H9 (cell line): Measurements from ENCODE around the gene SDK2. TPM values are rescaled to one million over a fixed set of nuclear protein-coding genes. Genes with fewer than 3 reads are reported as not detected.

Experiments
- DNase-seq: peaks from one replicate; pipeline ENCODE4 v3.0.0-alpha.2; 2017
- H2AFZ ChIP-seq: one replicate; pipeline ENCODE4 v1.6.1; 2013; ENCODE audit warnings: mild to moderate bottlenecking, low read length, control low read depth, moderate library complexity
- H2AK5ac ChIP-seq: 2 replicates; pipeline ENCODE4 v1.6.1; 2013; ENCODE audit warnings: low read length, control low read depth, mixed read lengths; ENCODE audit not compliant: insufficient read length
- H2BK120ac ChIP-seq: one replicate; pipeline ENCODE4 v1.6.1; 2013; ENCODE audit warnings: low read depth, mild to moderate bottlenecking, low read length, control low read depth, inconsistent platforms; ENCODE audit not compliant: poor library complexity, severe bottlenecking
- H2BK12ac ChIP-seq: 2 replicates; pipeline ENCODE4 v1.6.1; 2013; ENCODE audit warnings: low read length, control low read depth, mixed read lengths, low read depth; ENCODE audit not compliant: insufficient read length
- H2BK15ac ChIP-seq: 2 replicates; pipeline ENCODE4 v1.6.1; 2013; ENCODE audit warnings: low read depth, low read length, control low read depth
- H2BK20ac ChIP-seq: one replicate; pipeline ENCODE4 v1.6.1; 2013; ENCODE audit warnings: low read depth, mild to moderate bottlenecking, low read length, control low read depth, inconsistent platforms; ENCODE audit not compliant: poor library complexity, severe bottlenecking
- H2BK5ac ChIP-seq: 2 replicates; pipeline ENCODE4 v1.6.1; 2013; ENCODE audit warnings: low read length, control low read depth, mixed read lengths; ENCODE audit not compliant: insufficient read length
- H3K14ac ChIP-seq: 2 replicates; pipeline ENCODE4 v1.6.1; 2013; ENCODE audit warnings: low read length, control low read depth; ENCODE audit not compliant: insufficient read depth
- H3K18ac ChIP-seq: 2 replicates; pipeline ENCODE4 v1.6.1; 2013; ENCODE audit warnings: low read depth, mild to moderate bottlenecking, mixed read lengths, low read length, control low read depth; ENCODE audit not compliant: insufficient read length
- H3K23ac ChIP-seq: 2 replicates; pipeline ENCODE4 v1.6.1; 2013; ENCODE audit warnings: low read length, control low read depth, mixed read lengths, low read depth; ENCODE audit not compliant: insufficient read length
- H3K23me2 ChIP-seq: 2 replicates; pipeline ENCODE4 v1.6.1; 2013; ENCODE audit warnings: low read depth, mild to moderate bottlenecking, mixed read lengths, low read length, control low read depth; ENCODE audit not compliant: insufficient read length, poor library complexity, severe bottlenecking
- H3K27ac ChIP-seq: 2 replicates; pipeline ENCODE4 v1.5.1; 2013; ENCODE audit warnings: low read length, control low read depth, mixed read lengths, low read depth; ENCODE audit not compliant: insufficient read length
- H3K27me3 ChIP-seq: 2 replicates; pipeline ENCODE4 v1.6.1; 2013; ENCODE audit warnings: low read length, control low read depth, inconsistent platforms; ENCODE audit not compliant: insufficient read depth
- H3K4ac ChIP-seq: 2 replicates; pipeline ENCODE4 v1.6.1; 2013; ENCODE audit warnings: low read depth, mild to moderate bottlenecking, control low read depth, inconsistent platforms, low read length, moderate library complexity
- H3K4me1 ChIP-seq: 2 replicates; pipeline ENCODE4 v1.6.1; 2013; ENCODE audit warnings: low read length, control low read depth, inconsistent platforms; ENCODE audit not compliant: insufficient read depth
- H3K4me2 ChIP-seq: 2 replicates; pipeline ENCODE4 v1.6.1; 2013; ENCODE audit warnings: low read length, control low read depth, mixed read lengths; ENCODE audit not compliant: insufficient read length, insufficient read depth
- H3K56ac ChIP-seq: 2 replicates; pipeline ENCODE4 v1.6.1; 2013; ENCODE audit warnings: low read depth, mild to moderate bottlenecking, mixed read lengths, low read length, control low read depth; ENCODE audit not compliant: insufficient read length
- H3K79me1 ChIP-seq: 2 replicates; pipeline ENCODE4 v1.6.1; 2013; ENCODE audit warnings: low read depth, mild to moderate bottlenecking, moderate library complexity, low read length, control low read depth, inconsistent platforms; ENCODE audit not compliant: insufficient read depth, poor library complexity, severe bottlenecking
- H3K79me2 ChIP-seq: 2 replicates; pipeline ENCODE4 v1.6.1; 2013; ENCODE audit warnings: low read length, control low read depth, inconsistent platforms; ENCODE audit not compliant: insufficient read depth
- H3K9ac ChIP-seq: 2 replicates; pipeline ENCODE4 v1.6.1; 2013; ENCODE audit warnings: low read length, control low read depth, mixed read lengths; ENCODE audit not compliant: insufficient read length; ENCODE audit errors: extremely low read depth
- H3K9me3 ChIP-seq: one replicate; pipeline ENCODE4 v1.6.1; 2013; ENCODE audit warnings: low read depth, low read length, inconsistent platforms; ENCODE audit not compliant: control insufficient read depth
- H3T11ph ChIP-seq: one replicate; pipeline ENCODE4 v1.6.1; 2013; ENCODE audit warnings: mild to moderate bottlenecking, low read length, control low read depth, inconsistent platforms
- H4K20me1 ChIP-seq: one replicate; pipeline ENCODE4 v1.6.1; 2013; ENCODE audit not compliant: control insufficient read depth, insufficient read length, insufficient read depth
- H4K5ac ChIP-seq: 2 replicates; pipeline ENCODE4 v1.6.1; 2013; ENCODE audit warnings: low read depth, mild to moderate bottlenecking, mixed read lengths, low read length, control low read depth; ENCODE audit not compliant: insufficient read length
- H4K8ac ChIP-seq: replicated peaks from 2 replicates; pipeline ENCODE4 v1.6.1; 2013; ENCODE audit warnings: low read length, control low read depth, mixed read lengths, low read depth; ENCODE audit not compliant: insufficient read length
- H4K91ac ChIP-seq: 2 replicates; pipeline ENCODE4 v1.6.1; 2013; ENCODE audit warnings: low read depth, mild to moderate bottlenecking, moderate library complexity, mixed read lengths, low read length, control low read depth; ENCODE audit not compliant: insufficient read length
- H3K27ac Mint-ChIP-seq, 3 experiments: 2 replicates in 2 of 3; 3 replicates in 1 of 3; pipeline ENCODE4 v1.8.0; 2020 to 2021; ENCODE audit warnings: mixed read lengths in 3 of 3, mild to moderate bottlenecking in 1 of 3, moderate library complexity in 1 of 3
- H3K27me3 Mint-ChIP-seq: 2 replicates; pipeline ENCODE4 v1.8.0; 2021; ENCODE audit warnings: low read depth, mild to moderate bottlenecking, moderate library complexity, mixed read lengths
- H3K36me3 Mint-ChIP-seq, 3 experiments: 2 replicates in 2 of 3; 3 replicates in 1 of 3; pipeline ENCODE4 v1.8.0; 2020 to 2021; ENCODE audit warnings: low read depth in 3 of 3, mixed read lengths in 3 of 3; ENCODE audit not compliant: insufficient read depth in 1 of 3
- H3K4me1 Mint-ChIP-seq, 2 experiments: 2 replicates each; pipeline ENCODE4 v1.8.0; 2020; ENCODE audit warnings: mixed read lengths in 2 of 2
- H3K4me3 Mint-ChIP-seq, 2 experiments: 2 replicates in 1 of 2; 3 replicates in 1 of 2; pipeline ENCODE4 v1.8.0; 2020 to 2021; ENCODE audit warnings: mild to moderate bottlenecking in 2 of 2, mixed read lengths in 2 of 2, moderate library complexity in 1 of 2
- H3K9me3 Mint-ChIP-seq, 2 experiments: 2 replicates in 1 of 2; 3 replicates in 1 of 2; pipeline ENCODE4 v1.8.0; 2020; ENCODE audit warnings: mild to moderate bottlenecking in 2 of 2, mixed read lengths in 2 of 2, moderate library complexity in 1 of 2
- CTCF ChIP-seq: fragments of 200-600 bp; sonication (generic); conservative IDR thresholded peaks from 3 replicates; pipeline ENCODE4 v1.8.0; 2021; ENCODE audit warnings: antibody characterized with exemption, mild to moderate bottlenecking
- WGBS: extraction: QIAGEN DNeasy Blood & Tissue Kit; methylation state at CpG from one replicate; pipeline ENCODE4 v1.1.7; 2013; ENCODE audit warnings: missing lambda C conversion rate, low lambda C conversion rate, mixed read lengths; ENCODE audit not compliant: insufficient read length; ENCODE audit errors: extremely low coverage; 5-methylcytosine and 5-hydroxymethylcytosine counted together
- total RNA-seq: library from RNA; stranded (reverse); gene quantifications from 2 replicates; pipeline ENCODE4 v1.2.1, GENCODE V29; 2021

The SDK2 gene
- total RNA-seq, 1 experiment from 2014 or later = 9.1 TPM

- no peak overlapping the region for H2AFZ ChIP-seq
- H2AK5ac ChIP-seq = no peak overlapping the region
- H3K18ac ChIP-seq = no peak overlapping the region
- H3K4me2 ChIP-seq = no peak overlapping the region
- no CpG with 5 or more reads among the region's 12 CpGs for WGBS
- H3K9me3 ChIP-seq = no peaks in the 10 kb centered on the region
- Mint-ChIP-seq H3K9me3 (no peaks in the 10 kb centered on the region), H3K36me3 (peaks cover 0 to 4% (median 0%) of the 10 kb centered on the region in 3 experiments; a peak in 2 of 7 replicates), H3K27me3 (peaks cover 43% of the 10 kb centered on the region), H3K27ac (no peak overlapping the region), H3K4me1 (peaks cover 15 to 43% of the 10 kb centered on the region in 2 experiments), H3K4me3 (no peak overlapping the region)
- no peak overlapping the region for H4K91ac ChIP-seq
- no peak overlapping the region for H2BK12ac ChIP-seq
- H3K79me2 ChIP-seq = no peaks in the 10 kb centered on the region
- no peak overlapping the region for H2BK5ac ChIP-seq
- no peak overlapping the region for H2BK20ac ChIP-seq
- TF ChIP-seq CTCF = no peak
- no peak overlapping the region for H3T11ph ChIP-seq
- H3K23ac ChIP-seq = no peak overlapping the region
- H4K8ac ChIP-seq = no peak overlapping the region
- no peaks in the 10 kb centered on the region for H4K20me1 ChIP-seq
- H4K5ac ChIP-seq = no peak overlapping the region
- H3K4ac ChIP-seq = no peak overlapping the region
- H2BK120ac ChIP-seq = no peak overlapping the region
- no peak overlapping the region for H3K27ac ChIP-seq
- H3K27me3 ChIP-seq = peaks cover 12% of the 10 kb centered on the region; the same call in 1 of the 2 replicates
- H3K56ac ChIP-seq = no peak overlapping the region
- no peak overlapping the region for H2BK15ac ChIP-seq
- H3K79me1 ChIP-seq = no peaks in the 10 kb centered on the region
- H3K23me2 ChIP-seq = peaks cover 18% of the 10 kb centered on the region
- no peak overlapping the region for H3K9ac ChIP-seq
- no peaks in the 10 kb centered on the region for H3K4me1 ChIP-seq
- DNase-seq = peak; percentile 23
- H3K14ac ChIP-seq = no peak overlapping the region
Observed at GRCh38 chr17:73639932-73640331, 4.3 kb downstream of the SDK2 start.
